Esophagus squamous epithelium (tissue), 5 donors: ENCODE data around the gene COL5A2. TPM values are rescaled to one million over a fixed set of nuclear protein-coding genes. Genes with fewer than 3 reads are reported as not detected.

Experiments
- DNase-seq: peaks from one replicate; lab custom pipeline; 2025; lab: John Stamatoyannopoulos, UW
- H3K27ac ChIP-seq, 4 donors: fragments of 200-600 bp; sonication (generic); one replicate each; pipeline ENCODE4 v1.5.1; 2016 to 2019; ENCODE audit warnings: mild to moderate bottlenecking in 1 of 4
- H3K27me3 ChIP-seq, 4 donors: fragments of 200-600 bp; sonication (generic); 1 replicate in 3 of 4; 2 replicates in 1 of 4; pipeline versions ENCODE4 v1.5.1 to v1.6.0; 2017 to 2021; ENCODE audit warnings: antibody characterized with exemption in 1 of 4
- H3K36me3 ChIP-seq, 3 donors: fragments of 200-600 bp; sonication (generic); one replicate each; pipeline ENCODE4 v1.5.1; 2016 to 2019
- H3K4me1 ChIP-seq, 3 donors: fragments of 200-600 bp; sonication (generic); one replicate each; pipeline ENCODE4 v1.5.1; 2017 to 2019
- H3K4me3 ChIP-seq, 4 donors: fragments of 200-600 bp; sonication (generic); 1 replicate in 3 of 4; 2 replicates in 1 of 4; pipeline ENCODE4 v1.5.1; 2016 to 2019; ENCODE audit warnings: mild to moderate bottlenecking in 2 of 4, moderate library complexity in 1 of 4
- H3K9me3 ChIP-seq, 3 donors: fragments of 200-600 bp; sonication (generic); one replicate each; pipeline ENCODE4 v1.5.1; 2016 to 2019
- POLR2A ChIP-seq, 4 donors: fragments of 450-650 bp; IDR thresholded peaks; one replicate each; pipeline ENCODE4 v1.6.1; 2017; ENCODE audit warnings: antibody characterized with exemption in 4 of 4, mild to moderate bottlenecking in 4 of 4, moderate library complexity in 3 of 4
- WGBS, 2 donors: methylation state at CpG; one replicate each; pipeline ENCODE4 v1.1.5; 2018; 5-methylcytosine and 5-hydroxymethylcytosine counted together
- intact Hi-C: fragments of 100-400 bp; cut with DNase I; formaldehyde crosslinking; loops from one replicate; pipeline ENCODE4 v1.15.0; 2022
- total RNA-seq, 4 donors: library from RNA; depleted of rRNA; stranded (reverse); fragments of >200 nt; gene quantifications; one replicate each; pipeline ENCODE4 v1.1.0, GENCODE V29; 2016
- TF ChIP-seq, protein P1 (sequence below), 6 experiments: fragments of 450-650 bp in 4 of 6; fragments of 200-600 bp in 2 of 6; sonication (generic) in 2 of 6; IDR thresholded peaks; one replicate each; pipeline ENCODE4 v1.5.1; 2016 to 2019; ENCODE audit warnings: antibody characterized with exemption in 6 of 6, mild to moderate bottlenecking in 4 of 6, moderate library complexity in 4 of 6
- donor health status: DM: yes; HTN: yes; CAD: no.

COL5A2 gene
- total RNA-seq, 4 donors from 2014 or later, result 5.6 to 34.3 (median 13.4) TPM

GRCh38 chr2:189159717-189160116, 19.8 kb downstream of the COL5A2 start:
- WGBS, 2 donors, result 90 to 97% methylated on average over 4 of the region's 4 CpGs
- H3K9me3 ChIP-seq, result no peaks in the 10 kb centered on the region
- H3K36me3 ChIP-seq, result no peaks in the 10 kb centered on the region
- TF ChIP-seq, protein P1, sequence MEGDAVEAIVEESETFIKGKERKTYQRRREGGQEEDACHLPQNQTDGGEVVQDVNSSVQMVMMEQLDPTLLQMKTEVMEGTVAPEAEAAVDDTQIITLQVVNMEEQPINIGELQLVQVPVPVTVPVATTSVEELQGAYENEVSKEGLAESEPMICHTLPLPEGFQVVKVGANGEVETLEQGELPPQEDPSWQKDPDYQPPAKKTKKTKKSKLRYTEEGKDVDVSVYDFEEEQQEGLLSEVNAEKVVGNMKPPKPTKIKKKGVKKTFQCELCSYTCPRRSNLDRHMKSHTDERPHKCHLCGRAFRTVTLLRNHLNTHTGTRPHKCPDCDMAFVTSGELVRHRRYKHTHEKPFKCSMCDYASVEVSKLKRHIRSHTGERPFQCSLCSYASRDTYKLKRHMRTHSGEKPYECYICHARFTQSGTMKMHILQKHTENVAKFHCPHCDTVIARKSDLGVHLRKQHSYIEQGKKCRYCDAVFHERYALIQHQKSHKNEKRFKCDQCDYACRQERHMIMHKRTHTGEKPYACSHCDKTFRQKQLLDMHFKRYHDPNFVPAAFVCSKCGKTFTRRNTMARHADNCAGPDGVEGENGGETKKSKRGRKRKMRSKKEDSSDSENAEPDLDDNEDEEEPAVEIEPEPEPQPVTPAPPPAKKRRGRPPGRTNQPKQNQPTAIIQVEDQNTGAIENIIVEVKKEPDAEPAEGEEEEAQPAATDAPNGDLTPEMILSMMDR (IDR thresholded peaks at IDR 0.05), result no peak
- no peak for TF ChIP-seq POLR2A (IDR thresholded peaks at IDR 0.05)
- no peaks in the 10 kb centered on the region for H3K27me3 ChIP-seq
- DNase-seq, result no peak
- no peak overlapping the region for H3K27ac ChIP-seq
- H3K4me3 ChIP-seq, result no peak overlapping the region
- peaks cover 0 to 36% (median 8%) of the 10 kb centered on the region in 3 donors for H3K4me1 ChIP-seq
- intact Hi-C loops, result no loop called here

GRCh38 chr2:189159273-189159672, 20.3 kb downstream of the COL5A2 start:
- peaks cover 0 to 32% (median 8%) of the 10 kb centered on the region in 3 donors for H3K4me1 ChIP-seq
- no peaks in the 10 kb centered on the region for H3K9me3 ChIP-seq
- H3K4me3 ChIP-seq, result no peak overlapping the region
- intact Hi-C loops, result no loop called here
- no peak for DNase-seq
- no peak overlapping the region for H3K27ac ChIP-seq
- 80 to 91% methylated on average over 2 of the region's 2 CpGs for WGBS, 2 donors
- TF ChIP-seq, protein P1 (IDR thresholded peaks at IDR 0.05), result no peak
- no peak for TF ChIP-seq POLR2A (IDR thresholded peaks at IDR 0.05)
- no peaks in the 10 kb centered on the region for H3K36me3 ChIP-seq
- H3K27me3 ChIP-seq, result no peaks in the 10 kb centered on the region

GRCh38 chr2:189157939-189158338, 21.6 kb downstream of the COL5A2 start:
- no peak overlapping the region for H3K27ac ChIP-seq
- no peak for TF ChIP-seq POLR2A (IDR thresholded peaks at IDR 0.05)
- TF ChIP-seq, protein P1 (IDR thresholded peaks at IDR 0.05), result no peak
- no peaks in the 10 kb centered on the region for H3K27me3 ChIP-seq
- no peak for DNase-seq
- H3K9me3 ChIP-seq, result no peaks in the 10 kb centered on the region
- intact Hi-C loops, result no loop called here
- peaks cover 0 to 30% (median 0%) of the 10 kb centered on the region in 3 donors for H3K4me1 ChIP-seq
- H3K36me3 ChIP-seq, result no peaks in the 10 kb centered on the region
- H3K4me3 ChIP-seq, result no peak overlapping the region
- 73 to 81% methylated on average over 1 of the region's 1 CpG for WGBS, 2 donors

- no peak for DNase-seq
- Histone ChIP-seq H3K36me3 (no peaks in the 10 kb centered on the region), H3K27me3 (no peaks in the 10 kb centered on the region), H3K9me3 (no peaks in the 10 kb centered on the region), H3K4me1 (peaks cover 0 to 30% (median 3%) of the 10 kb centered on the region in 3 donors), H3K4me3 (no peak overlapping the region), H3K27ac (no peak overlapping the region)
- TF ChIP-seq, protein P1 (IDR thresholded peaks at IDR 0.05), result no peak
- TF ChIP-seq POLR2A (IDR thresholded peaks at IDR 0.05), result no peak
- intact Hi-C loops, result no loop called here
Observed at GRCh38 chr2:189157456-189157855, 22.1 kb downstream of the COL5A2 start.

GRCh38 chr2:189155795-189156194, 23.8 kb downstream of the COL5A2 start:
- Histone ChIP-seq H3K4me1 (peaks cover 0 to 33% (median 5%) of the 10 kb centered on the region in 3 donors), H3K4me3 (no peak overlapping the region), H3K9me3 (no peaks in the 10 kb centered on the region), H3K36me3 (no peaks in the 10 kb centered on the region), H3K27me3 (no peaks in the 10 kb centered on the region), H3K27ac (no peak overlapping the region)
- intact Hi-C loops, result no loop called here
- WGBS, 2 donors, result 87 to 100% methylated on average over 1 of the region's 1 CpG
- TF ChIP-seq, protein P1 (IDR thresholded peaks at IDR 0.05), result no peak
- no peak for TF ChIP-seq POLR2A (IDR thresholded peaks at IDR 0.05)
- DNase-seq, result no peak
